MCF 10A (cell line): ENCODE results near the gene ARHGEF25. TPM values are rescaled to one million over a fixed set of nuclear protein-coding genes. Genes with fewer than 3 reads are reported as not detected.

Experiments
- BruUV-seq: library from RNA; stranded (reverse); fragments of 400-500 nt; replicated peaks from 2 replicates; lab custom pipeline; 2021; lab: Mats Ljungman, UMichigan
- CTCF ChIA-PET: fragments of 300-600 bp; sonication (Branson Sonifier 250); formaldehyde crosslinking; extraction: SDS; loops from one replicate; lab custom pipeline; 2021; ENCODE audit warnings: antibody characterized with exemption, inconsistent platforms; lab: Yijun Ruan, JAX
- POLR2A ChIA-PET: fragments of 300-600, 350-650 bp; sonication (Branson Sonifier 250); formaldehyde crosslinking; extraction: SDS; loops from one replicate; lab custom pipeline; 2020; ENCODE audit warnings: antibody characterized with exemption, inconsistent platforms; lab: Yijun Ruan, JAX
- DNase-seq: peaks from one replicate; pipeline ENCODE4 v3.0.0-alpha.2; 2018; ENCODE audit not compliant: unreplicated experiment
- H3K27ac Mint-ChIP-seq: one replicate; pipeline ENCODE4 v1.8.0; 2022; ENCODE audit warnings: mild to moderate bottlenecking, low read depth, mixed read lengths; ENCODE audit not compliant: unreplicated experiment
- H3K27me3 Mint-ChIP-seq: one replicate; pipeline ENCODE4 v1.8.0; 2022; ENCODE audit warnings: mixed read lengths; ENCODE audit not compliant: insufficient read depth, unreplicated experiment
- H3K36me3 Mint-ChIP-seq: one replicate; pipeline ENCODE4 v1.8.0; 2022; ENCODE audit warnings: mild to moderate bottlenecking, moderate library complexity, mixed read lengths; ENCODE audit not compliant: insufficient read depth, unreplicated experiment
- H3K4me1 Mint-ChIP-seq: one replicate; pipeline ENCODE4 v1.8.0; 2022; ENCODE audit warnings: mixed read lengths; ENCODE audit not compliant: insufficient read depth, unreplicated experiment
- H3K4me3 Mint-ChIP-seq: one replicate; pipeline ENCODE4 v1.8.0; 2022; ENCODE audit warnings: mild to moderate bottlenecking, moderate library complexity, mixed read lengths; ENCODE audit not compliant: unreplicated experiment
- H3K9me3 Mint-ChIP-seq: one replicate; pipeline ENCODE4 v1.8.0; 2022; ENCODE audit warnings: mixed read lengths; ENCODE audit not compliant: unreplicated experiment
- intact Hi-C: fragments of 100-400 bp; cut with micrococcal nuclease; formaldehyde crosslinking; loops from 2 replicates; pipeline ENCODE4 v1.14.1; 2022
- total RNA-seq: library from RNA; stranded (reverse); gene quantifications from 2 replicates; pipeline ENCODE4 v1.2.3, GENCODE V29; 2022
- TF ChIP-seq, protein P1 (sequence below): fragments of 200-600 bp; IDR thresholded peaks from one replicate; pipeline ENCODE4 v1.8.0; 2022; ENCODE audit warnings: antibody characterized with exemption, mild to moderate bottlenecking; ENCODE audit not compliant: unreplicated experiment

ARHGEF25 gene
- total RNA-seq, 1 experiment from 2014 or later = 0.37 TPM

DNA sequence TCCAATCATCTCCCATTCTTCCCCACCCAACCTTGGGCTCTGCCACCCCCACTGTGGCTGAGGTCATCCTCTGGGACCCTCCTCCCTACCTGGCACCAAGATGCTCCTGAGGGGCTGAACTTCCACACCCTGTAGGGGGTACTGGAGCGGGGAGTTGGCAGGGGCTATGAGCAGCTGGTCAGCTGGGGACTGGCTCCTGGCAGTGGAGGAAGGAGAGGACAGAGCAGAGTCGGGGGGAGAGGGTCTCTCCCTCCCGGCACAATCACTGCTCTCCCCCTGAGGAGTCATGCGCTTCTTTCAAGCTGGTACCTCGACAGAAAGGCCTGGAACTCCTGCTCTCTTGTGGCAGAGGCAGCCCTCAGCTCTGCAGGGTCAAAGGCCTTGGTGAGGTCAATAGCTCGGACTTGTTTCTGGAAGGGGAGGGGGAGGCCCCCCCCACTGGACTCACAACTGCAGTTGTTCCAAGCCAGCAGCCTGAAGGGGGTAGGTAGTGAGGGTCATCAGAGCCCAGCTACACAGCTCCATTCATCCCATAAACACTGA lies 19.7 kb downstream of the ARHGEF25 start:
- intact Hi-C loops = no loop called here
- no TSS peak for BruUV-seq
- TF ChIP-seq, protein P1, sequence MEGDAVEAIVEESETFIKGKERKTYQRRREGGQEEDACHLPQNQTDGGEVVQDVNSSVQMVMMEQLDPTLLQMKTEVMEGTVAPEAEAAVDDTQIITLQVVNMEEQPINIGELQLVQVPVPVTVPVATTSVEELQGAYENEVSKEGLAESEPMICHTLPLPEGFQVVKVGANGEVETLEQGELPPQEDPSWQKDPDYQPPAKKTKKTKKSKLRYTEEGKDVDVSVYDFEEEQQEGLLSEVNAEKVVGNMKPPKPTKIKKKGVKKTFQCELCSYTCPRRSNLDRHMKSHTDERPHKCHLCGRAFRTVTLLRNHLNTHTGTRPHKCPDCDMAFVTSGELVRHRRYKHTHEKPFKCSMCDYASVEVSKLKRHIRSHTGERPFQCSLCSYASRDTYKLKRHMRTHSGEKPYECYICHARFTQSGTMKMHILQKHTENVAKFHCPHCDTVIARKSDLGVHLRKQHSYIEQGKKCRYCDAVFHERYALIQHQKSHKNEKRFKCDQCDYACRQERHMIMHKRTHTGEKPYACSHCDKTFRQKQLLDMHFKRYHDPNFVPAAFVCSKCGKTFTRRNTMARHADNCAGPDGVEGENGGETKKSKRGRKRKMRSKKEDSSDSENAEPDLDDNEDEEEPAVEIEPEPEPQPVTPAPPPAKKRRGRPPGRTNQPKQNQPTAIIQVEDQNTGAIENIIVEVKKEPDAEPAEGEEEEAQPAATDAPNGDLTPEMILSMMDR = no peak
- CTCF ChIA-PET = interaction anchor here (0.7 to 2.4 kb wide), 9 partner anchors 10 to 1291 kb away, joined by 3 to 18 read pairs (median 4); no protein-coding TSS in a partner anchor
- Mint-ChIP-seq H3K27ac (no peak overlapping the region), H3K4me3 (no peak overlapping the region), H3K27me3 (no peaks in the 10 kb centered on the region), H3K4me1 (peaks cover 5% of the 10 kb centered on the region), H3K36me3 (no peaks in the 10 kb centered on the region), H3K9me3 (no peaks in the 10 kb centered on the region)
- POLR2A ChIA-PET = interaction anchor here (0.6 to 0.7 kb wide), 4 partner anchors 11 to 1002 kb away, joined by 3 to 4 read pairs (median 3); no protein-coding TSS in a partner anchor
- no peak for DNase-seq

DNA sequence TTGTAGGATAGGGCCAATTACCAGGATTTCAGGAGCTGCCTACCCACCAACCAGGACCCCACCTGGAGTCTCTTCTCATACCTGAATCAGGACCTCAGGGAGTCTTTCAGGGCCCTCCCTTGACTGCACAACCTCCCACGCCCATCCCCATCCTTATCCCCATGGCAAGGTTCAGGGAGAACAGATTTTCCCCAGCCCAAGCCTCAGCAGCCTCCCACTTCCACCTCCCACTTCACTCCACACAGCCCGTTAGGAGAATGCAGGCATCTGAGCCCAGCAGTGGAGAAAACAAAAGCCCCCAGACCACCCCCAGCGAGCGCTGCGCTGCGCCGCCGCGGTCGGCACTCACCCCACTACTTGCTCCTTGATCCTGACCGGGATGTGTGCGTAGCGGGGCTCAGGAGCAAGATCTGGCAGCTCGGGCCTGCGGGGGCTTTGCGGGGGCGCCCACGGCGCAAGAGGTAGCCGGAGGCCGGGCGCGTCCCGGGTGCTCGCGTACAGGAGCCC lies 20.4 kb downstream of the ARHGEF25 start:
- TF ChIP-seq, protein P1 = no peak
- intact Hi-C loops = no loop called here
- ChIA-PET POLR2A (no interaction called here), CTCF (interaction anchor here (0.8 to 2.4 kb wide), 2 partner anchors 10 to 13 kb away, joined by 3 to 18 read pairs; no protein-coding TSS in a partner anchor)
- Mint-ChIP-seq H3K36me3 (no peaks in the 10 kb centered on the region), H3K4me1 (peaks cover 5% of the 10 kb centered on the region), H3K4me3 (no peak overlapping the region), H3K27me3 (no peaks in the 10 kb centered on the region), H3K9me3 (no peaks in the 10 kb centered on the region), H3K27ac (no peak overlapping the region)
- BruUV-seq = no TSS peak
- no peak for DNase-seq

DNA sequence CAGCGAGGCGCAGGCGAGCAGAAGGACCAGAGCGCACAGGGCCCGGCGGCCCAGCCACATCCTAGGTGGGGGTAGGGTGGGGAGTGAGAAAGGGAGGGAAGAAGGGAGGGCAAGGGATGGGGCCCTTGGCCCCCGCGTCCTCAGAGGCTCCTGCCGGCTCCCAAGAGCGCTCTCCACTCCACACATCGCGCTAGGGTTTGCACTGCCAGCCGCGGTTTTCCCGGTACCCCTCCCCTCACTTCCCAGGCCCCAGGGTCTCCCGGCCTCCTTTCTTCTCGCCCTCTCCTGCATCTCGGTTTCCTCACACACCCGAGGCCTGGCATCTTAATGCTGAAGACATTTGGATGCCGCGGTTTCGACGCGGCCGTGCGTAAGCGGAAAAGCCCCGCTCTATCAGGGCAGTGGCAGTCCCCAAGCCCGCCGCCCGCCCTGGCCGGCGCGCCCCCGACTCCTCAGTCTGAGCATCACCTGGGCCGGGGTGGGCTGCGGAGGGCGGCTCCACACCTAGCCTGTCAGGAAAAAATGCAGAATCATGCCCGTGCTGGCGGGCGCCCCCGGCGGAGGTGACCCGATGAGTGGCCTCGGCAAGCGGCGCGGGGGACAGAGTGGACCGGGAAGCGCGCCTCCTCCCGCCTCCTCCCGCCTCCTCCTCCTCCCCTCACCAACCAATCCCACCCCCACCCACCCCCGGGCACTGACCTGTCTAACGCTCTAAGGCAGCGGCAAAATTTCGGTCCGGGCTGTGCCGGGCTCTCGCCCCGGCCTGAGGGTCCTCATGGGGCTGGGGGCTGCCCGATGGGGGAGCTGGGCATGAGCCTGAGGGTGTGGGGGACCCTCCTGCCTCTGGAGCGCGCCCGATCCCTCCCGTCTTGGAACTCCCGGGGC lies 21.1 kb downstream of the ARHGEF25 start:
- TF ChIP-seq, protein P1 = no peak
- H3K9me3 Mint-ChIP-seq = no peaks in the 10 kb centered on the region
- CTCF ChIA-PET = interaction anchor here (0.6 to 3.1 kb wide), 19 partner anchors 10 to 253 kb away, joined by 3 to 26 read pairs (median 4); partner anchors contain the start of gene OS9
- no peaks in the 10 kb centered on the region for H3K27me3 Mint-ChIP-seq
- no peak for DNase-seq
- intact Hi-C loops = no loop called here
- H3K4me1 Mint-ChIP-seq = peaks cover 5% of the 10 kb centered on the region
- H3K27ac Mint-ChIP-seq = no peak overlapping the region
- peak overlapping the region; percentile 52 for H3K4me3 Mint-ChIP-seq
- H3K36me3 Mint-ChIP-seq = no peaks in the 10 kb centered on the region
- POLR2A ChIA-PET = interaction anchor here (1.1 kb wide), 1 partner anchor 62 kb away, joined by 5 read pairs; the partner anchor contains the start of gene OS9
- BruUV-seq = no TSS peak
